GM19043 (cell line): ENCODE measurements around the gene ACBD6.

ENCODE experiments used
- ATAC-seq: cut with Tn5 transposase; IDR thresholded peaks from one replicate; pipeline ENCODE4 v1.9.1; 2021; ENCODE audit warnings: low read depth; ENCODE audit not compliant: unreplicated experiment

The ACBD6 gene

GRCh38 chr1:180311011-180311730 lies 191.2 kb downstream of the ACBD6 start:
- ATAC-seq = no peak

GRCh38 chr1:180310095-180310494 lies 192.3 kb downstream of the ACBD6 start:
- ATAC-seq = no peak

DNA sequence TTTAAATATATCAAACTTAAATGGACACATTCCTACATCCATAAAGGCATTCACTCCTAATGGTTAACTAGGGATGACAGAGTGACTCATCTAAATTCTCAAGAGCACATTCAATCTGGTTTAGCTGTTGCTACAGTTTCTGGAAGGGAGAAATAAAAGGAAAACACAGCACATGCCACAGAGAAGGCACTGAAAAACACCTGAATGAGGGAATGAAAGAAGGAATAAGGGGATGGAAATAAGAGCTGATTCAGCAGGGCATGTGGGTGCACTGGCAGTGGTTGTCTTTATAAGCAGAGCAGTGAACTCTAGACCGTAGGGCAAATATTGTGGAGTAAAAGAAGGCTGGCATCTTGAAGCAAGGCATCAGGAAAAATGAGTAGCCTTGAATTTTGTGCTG lies 193.0 kb downstream of the ACBD6 start:
- ATAC-seq = no peak

DNA sequence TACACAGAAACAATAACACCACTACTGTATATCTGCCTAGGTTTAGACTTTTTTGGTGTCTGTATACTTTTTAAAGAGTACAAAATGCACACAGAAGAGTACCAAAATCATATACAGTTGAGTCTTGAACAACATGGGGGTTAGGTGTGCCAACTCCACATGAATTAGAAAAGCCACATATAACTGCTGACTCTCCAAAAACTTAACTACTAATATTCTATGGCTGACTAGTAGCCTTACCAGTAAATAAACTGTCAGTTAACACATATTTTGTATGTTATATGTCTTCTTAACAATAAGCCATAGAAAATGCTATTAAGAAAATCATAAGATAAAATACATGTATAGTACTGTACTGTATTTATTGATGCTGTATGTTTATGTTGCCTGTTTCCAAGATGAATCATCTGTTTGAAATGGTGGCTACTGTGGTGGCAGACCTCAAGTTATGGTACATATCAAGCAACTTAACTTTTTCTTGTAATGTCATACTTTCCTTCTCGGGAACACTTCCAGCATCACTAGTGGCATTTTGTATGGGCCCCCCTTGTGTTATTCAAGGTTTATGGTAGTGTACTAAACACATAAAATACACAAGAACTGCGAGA lies 201.1 kb downstream of the ACBD6 start:
- no peak for ATAC-seq

DNA sequence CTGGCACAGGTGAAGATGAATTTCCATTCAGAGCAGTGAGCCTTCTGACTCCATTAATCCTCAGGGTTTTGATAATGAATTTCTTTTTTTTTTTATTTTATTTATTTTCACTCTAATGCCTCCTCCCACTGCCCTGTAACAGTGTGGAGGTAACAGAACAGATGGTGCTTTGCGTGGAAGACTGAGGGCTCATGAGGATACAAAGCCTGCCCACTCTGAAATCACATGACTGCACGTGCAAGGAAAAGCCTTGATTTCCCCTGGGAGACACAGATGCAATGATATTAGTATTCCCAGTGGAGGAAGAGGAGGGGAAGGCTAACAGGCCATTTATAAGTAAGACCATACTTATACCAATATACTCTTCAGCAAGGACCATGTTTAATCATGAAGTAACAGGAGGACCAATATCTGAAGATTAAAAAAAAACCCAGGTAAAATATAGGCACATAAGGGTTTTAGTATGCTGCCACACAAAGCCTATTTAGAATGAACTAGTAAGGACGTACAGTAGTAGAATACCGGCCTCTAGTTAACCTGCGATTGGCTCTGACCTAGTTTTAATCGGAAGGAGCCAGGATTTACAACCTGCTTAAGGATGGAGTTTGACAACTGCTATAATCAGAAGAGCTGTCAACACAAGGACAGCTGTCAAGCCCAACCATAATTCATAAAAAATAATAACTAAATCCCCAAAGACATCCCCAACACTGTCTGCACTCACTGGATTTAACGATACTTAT lies 202.7 kb downstream of the ACBD6 start:
- no peak for ATAC-seq

DNA sequence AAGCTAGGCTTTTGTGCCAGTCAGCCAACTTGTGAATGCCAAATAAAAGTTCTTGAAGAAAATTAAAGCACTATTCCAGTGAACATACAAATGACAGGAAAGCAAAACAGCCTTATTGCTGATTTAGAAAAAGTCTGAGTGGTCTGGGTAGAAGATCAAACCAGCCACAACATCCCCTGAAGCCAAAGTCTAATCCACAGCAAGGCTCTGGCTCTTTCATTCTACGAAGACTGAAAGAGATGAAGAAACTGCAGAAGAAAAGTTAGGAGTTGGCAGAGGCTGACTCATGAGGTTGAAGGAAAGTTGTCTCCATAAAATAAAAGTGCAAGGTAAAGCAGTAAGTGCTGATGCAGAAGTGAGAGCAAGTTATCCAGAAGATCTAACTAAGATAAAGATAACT lies 206.4 kb downstream of the ACBD6 start:
- no peak for ATAC-seq

DNA sequence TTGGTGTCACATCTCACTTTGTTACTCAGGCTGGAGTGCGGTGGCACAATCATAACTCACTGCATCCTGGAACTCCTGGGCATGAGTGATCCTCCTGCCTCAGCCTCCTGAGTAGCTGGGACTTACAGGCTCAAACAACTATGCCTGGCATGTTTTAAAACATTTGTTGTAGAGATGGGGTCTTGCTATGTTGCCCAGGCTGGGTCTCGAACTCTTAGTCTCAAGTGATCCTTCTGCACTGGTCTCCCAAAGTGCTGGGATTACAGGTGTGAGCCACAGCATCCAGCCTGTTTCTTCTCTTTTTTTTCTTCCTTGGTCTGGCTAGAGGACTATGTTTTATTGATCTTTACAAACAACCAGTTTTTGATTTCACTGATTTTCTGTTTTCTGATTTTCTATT lies 207.7 kb downstream of the ACBD6 start:
- no peak for ATAC-seq

DNA sequence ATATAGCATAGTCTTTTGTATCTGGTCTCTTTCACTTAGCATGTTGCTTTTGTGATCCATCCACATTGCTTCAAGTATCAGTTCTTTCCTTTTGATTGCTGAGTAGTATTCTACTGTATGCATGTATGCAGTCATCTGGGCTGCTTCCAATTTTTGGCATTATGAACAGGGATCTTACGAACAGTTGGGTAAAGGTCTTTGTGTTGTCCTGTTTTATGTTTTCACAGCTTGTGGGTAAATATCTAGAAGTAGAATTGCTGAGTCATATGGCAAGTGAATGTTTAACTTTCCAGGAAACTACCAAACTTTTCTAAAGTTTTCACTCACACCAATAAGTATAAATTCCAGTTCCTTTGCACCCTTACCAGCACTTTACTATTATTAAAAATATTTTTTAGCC lies 211.4 kb downstream of the ACBD6 start:
- ATAC-seq = no peak

DNA sequence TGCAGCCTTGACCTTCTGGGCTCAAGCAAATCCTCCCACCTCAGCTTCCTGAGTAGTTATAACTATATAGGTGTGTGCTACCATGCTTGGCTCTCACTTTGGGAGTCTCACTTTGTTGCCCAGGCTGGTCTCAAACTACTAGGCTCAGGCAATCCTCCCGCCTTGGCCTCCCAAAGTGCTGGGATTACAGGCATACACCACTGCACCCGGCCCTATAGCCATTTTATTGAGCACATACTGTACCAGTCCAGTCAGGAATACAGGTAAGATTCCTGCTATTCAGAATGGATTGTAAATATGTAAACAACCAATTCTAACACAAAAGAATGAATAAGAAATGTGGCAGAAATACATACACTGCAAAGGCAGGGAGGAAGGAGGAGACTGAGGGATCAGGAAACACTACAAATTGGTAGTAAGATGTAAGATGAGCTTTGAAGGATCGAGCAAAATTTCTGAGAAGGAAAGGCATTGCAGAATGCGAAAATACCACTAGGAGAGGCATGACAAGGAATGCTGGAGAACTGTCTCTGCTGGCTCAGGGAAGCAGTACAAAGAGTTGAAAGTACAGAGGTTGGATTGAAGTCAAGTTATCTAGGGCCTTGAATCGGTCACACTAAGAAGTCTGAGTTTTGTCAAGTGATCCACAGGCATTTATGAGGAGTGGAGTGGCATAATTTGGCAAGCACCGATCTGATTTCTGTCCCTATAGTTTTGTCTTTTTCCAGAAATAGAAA lies 211.9 kb downstream of the ACBD6 start:
- no peak for ATAC-seq

GRCh38 chr1:180288940-180289339 lies 213.4 kb downstream of the ACBD6 start:
- no peak for ATAC-seq

DNA sequence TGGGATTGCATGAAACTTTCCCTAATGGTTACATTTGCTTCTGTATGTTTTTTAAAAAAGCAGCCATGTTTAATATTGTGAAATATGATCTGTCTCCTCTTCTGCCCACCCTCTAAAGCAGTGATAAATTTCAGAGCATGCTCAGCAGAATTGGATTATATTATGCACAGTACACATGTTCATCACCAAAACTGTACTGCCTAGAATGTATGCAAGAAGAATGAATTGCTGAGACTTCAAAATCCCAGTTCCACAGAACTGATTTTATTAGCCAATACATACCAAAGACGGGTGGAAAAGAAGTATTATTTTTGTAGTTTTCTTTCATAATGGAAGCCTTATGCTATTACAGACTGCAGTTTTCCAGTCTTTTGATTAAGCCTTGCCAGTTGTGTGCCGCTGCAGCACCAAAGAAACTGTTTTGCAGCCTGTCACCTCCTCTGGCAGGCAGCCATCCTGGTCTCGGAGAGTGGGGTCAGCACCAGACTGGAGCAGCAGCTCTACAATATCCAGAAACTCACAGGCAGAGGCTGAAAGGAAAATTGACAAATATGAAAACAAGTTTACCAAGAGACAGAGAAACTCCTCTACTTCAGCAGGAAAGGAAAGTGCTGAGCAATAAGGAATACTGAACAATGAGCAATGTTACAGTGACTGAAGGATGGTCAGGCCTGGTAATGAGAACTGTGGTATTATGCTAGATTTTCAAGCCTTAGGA lies 214.2 kb downstream of the ACBD6 start:
- no peak for ATAC-seq

DNA sequence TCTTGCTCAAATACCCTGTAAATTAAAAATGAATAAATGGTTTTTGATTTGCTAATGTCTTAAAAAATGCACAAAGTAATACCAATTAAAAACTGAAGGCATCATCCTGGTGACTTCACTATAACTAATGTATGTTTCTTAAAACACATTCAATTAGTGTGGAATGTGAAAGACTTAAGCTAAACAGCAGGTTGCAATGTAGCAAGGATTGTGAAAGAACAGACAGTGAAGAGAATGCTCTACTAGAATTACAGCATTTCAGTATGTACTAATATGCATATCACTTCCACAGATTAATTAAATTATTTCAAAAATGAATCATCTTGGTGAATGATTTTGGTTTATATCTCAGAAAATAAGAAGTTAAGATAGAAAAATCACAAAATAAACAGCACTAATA lies 216.0 kb downstream of the ACBD6 start:
- ATAC-seq = no peak

- ATAC-seq = no peak
Measured at GRCh38 chr1:180283098-180283497, 219.3 kb downstream of the ACBD6 start.

GRCh38 chr1:180282401-180283044 lies 219.9 kb downstream of the ACBD6 start:
- ATAC-seq = no peak

GRCh38 chr1:180281490-180281889 lies 220.9 kb downstream of the ACBD6 start:
- no peak for ATAC-seq

DNA sequence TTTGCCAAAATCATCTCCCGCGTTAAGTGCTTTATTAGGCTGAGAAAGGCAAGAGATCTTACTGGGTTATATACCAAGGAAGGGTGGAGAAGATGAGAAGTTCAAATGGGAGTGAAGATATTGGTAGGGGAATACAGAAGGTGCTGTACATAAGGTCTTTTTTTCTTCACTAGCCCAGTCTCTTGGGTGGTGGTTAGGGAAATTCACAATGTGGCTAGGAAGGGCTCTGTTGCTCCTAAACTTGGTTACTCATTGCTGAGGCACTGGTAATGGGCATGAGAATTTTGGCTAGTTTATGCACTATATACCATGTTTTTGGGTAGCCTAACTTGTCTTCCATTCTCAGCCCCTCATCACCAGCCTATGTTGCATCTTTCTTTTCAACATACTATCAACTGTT lies 221.8 kb downstream of the ACBD6 start:
- no peak for ATAC-seq

DNA sequence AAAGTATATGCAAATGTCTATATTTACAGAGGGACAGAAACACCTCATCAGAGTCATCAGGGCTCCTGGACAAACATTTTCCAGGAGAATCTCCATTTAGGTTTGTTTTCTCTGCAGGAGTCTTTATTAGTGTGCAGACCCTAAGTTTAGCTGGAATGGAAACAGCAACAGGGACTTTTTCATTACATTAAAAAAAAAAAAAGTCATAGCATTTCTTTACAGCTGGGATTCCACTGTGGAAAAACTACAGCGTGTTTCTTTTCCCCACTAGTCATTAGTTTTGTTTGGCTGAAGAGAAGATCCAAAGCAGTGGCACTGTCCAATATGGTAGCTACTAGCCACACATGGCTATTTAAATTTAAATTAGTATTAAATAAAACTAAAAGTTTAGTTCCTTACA lies 222.7 kb downstream of the ACBD6 start:
- no peak for ATAC-seq

DNA sequence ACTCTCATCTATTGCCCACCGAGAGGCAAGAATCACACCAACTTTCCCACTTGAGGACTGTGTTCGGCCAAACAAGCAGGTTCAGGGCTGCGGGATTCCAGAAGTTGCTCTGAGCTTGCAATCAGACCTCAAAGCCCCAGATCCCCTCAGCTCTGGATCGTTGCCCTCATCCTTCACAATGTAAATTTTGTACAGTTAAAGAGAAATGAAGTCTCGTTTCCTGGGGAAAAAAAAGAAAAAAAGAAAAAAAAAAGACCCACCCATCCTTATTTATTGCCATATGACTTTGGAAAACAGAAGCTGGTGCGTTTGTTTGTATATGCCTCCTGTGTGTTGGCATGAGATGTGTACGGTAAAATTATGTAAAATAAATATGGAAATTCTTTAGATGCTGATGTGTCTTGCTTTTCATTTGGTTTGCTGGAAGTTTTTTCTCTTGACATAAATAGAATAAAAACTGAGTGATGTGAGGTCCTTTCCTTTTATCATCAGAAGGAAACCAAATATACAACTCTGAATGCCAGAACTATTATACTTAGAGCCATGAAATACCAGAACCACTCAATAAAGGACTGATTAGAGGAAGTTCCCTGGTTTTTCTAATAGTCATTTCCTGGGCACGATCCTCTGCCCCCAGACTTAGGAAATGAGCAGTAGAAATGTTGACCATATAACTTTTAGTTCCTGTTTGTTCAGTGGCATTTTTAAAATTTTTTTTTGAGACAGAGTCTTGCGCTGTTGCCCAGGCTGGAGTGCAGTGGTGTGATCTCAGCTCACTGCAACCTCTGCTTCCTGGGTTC lies 223.6 kb downstream of the ACBD6 start:
- no peak for ATAC-seq

GRCh38 chr1:180278194-180278515 lies 224.2 kb downstream of the ACBD6 start:
- ATAC-seq = no peak
